Ascending aorta (tissue), 2 donors: ENCODE results near the gene CEP295NL. TPM values are rescaled to one million over a fixed set of nuclear protein-coding genes. Genes with fewer than 3 reads are reported as not detected.

Experiments used
- DNase-seq, 2 donors: peaks; one replicate each; pipeline ENCODE4 v3.0.0-alpha.2; 2019; ENCODE audit warnings: low spot score in 2 of 2
- H3K27ac ChIP-seq, 2 donors: fragments of 200-600 bp; sonication (generic); one replicate each; pipeline ENCODE4 v1.5.1; 2016 to 2017; ENCODE audit warnings: mild to moderate bottlenecking in 1 of 2
- H3K27me3 ChIP-seq: fragments of 200-600 bp; sonication (generic); one replicate; pipeline ENCODE4 v1.5.1; 2017
- H3K36me3 ChIP-seq, 2 donors: fragments of 200-600 bp; sonication (generic); one replicate each; pipeline ENCODE4 v1.5.1; 2016
- H3K4me1 ChIP-seq, 2 donors: fragments of 200-600 bp; sonication (generic); one replicate each; pipeline ENCODE4 v1.5.1; 2016 to 2017; ENCODE audit warnings: mild to moderate bottlenecking in 1 of 2
- H3K4me3 ChIP-seq, 2 donors: fragments of 200-600 bp; sonication (generic); one replicate each; pipeline ENCODE4 v1.5.1; 2016 to 2017; ENCODE audit warnings: mild to moderate bottlenecking in 1 of 2
- H3K9me3 ChIP-seq, 2 donors: fragments of 200-600 bp; sonication (generic); one replicate each; pipeline ENCODE4 v1.5.1; 2016
- CTCF ChIP-seq, 3 experiments: fragments of 200-600 bp in 2 of 3; fragments of 450-650 bp in 1 of 3; sonication (generic) in 2 of 3; IDR thresholded peaks; one replicate each; pipeline ENCODE4 v1.5.1; 2016 to 2019; ENCODE audit warnings: antibody characterized with exemption in 3 of 3, mild to moderate bottlenecking in 1 of 3, moderate library complexity in 1 of 3
- intact Hi-C: fragments of 100-400 bp; cut with DNase I; formaldehyde crosslinking; loops from one replicate; pipeline ENCODE4 v1.15.1; 2023
- total RNA-seq: library from RNA; depleted of rRNA; stranded (reverse); fragments of >200 nt; gene quantifications from one replicate; pipeline ENCODE4 v1.1.0, GENCODE V29; 2016

CEP295NL gene
- total RNA-seq, result 10.7 TPM

- Histone ChIP-seq H3K27ac (no peak within 1 kb of the TSS), H3K4me1 (peaks cover 4 to 17% of the 10 kb centered on the region in 2 donors), H3K27me3 (no peaks in the 10 kb centered on the region), H3K36me3 (peaks cover 19 to 29% of the 10 kb centered on the region in 2 donors), H3K4me3 (no peak within 1 kb of the TSS), H3K9me3 (no peaks in the 10 kb centered on the region)
- TF ChIP-seq CTCF (IDR thresholded peaks at IDR 0.05), result no peak
- intact Hi-C loops, result no loop called here
- DNase-seq, result no peak
These were observed at the start of gene CEP295NL for GRCh38 chr17:78903101-78903779. CEP295NL (minus strand) TSS chr17:78903201; CDS start chr17:78901828, 1,373 bp downstream.

GRCh38 chr17:78952706-78953105, 49.7 kb upstream of the CEP295NL start:
- Histone ChIP-seq H3K27me3 (no peaks in the 10 kb centered on the region), H3K36me3 (no peaks in the 10 kb centered on the region), H3K4me1 (no peaks in the 10 kb centered on the region), H3K27ac (no peak overlapping the region), H3K4me3 (no peak overlapping the region), H3K9me3 (peaks cover 7% of the 10 kb centered on the region in 2 donors)
- intact Hi-C loops, result no loop called here
- TF ChIP-seq CTCF (IDR thresholded peaks at IDR 0.05), result no peak
- DNase-seq, result no peak

GRCh38 chr17:78951967-78952551, 49.1 kb upstream of the CEP295NL start:
- H3K27ac ChIP-seq, result no peak overlapping the region
- no peak for TF ChIP-seq CTCF (IDR thresholded peaks at IDR 0.05)
- DNase-seq, result no peak
- H3K4me3 ChIP-seq, result no peak overlapping the region
- no peaks in the 10 kb centered on the region for H3K36me3 ChIP-seq
- H3K27me3 ChIP-seq, result no peaks in the 10 kb centered on the region
- intact Hi-C loops, result no loop called here
- peaks cover 7% of the 10 kb centered on the region in 2 donors for H3K9me3 ChIP-seq
- H3K4me1 ChIP-seq, result no peaks in the 10 kb centered on the region

GRCh38 chr17:78950870-78951269, 47.9 kb upstream of the CEP295NL start:
- no peaks in the 10 kb centered on the region for H3K27me3 ChIP-seq
- peaks cover 7% of the 10 kb centered on the region in 2 donors for H3K9me3 ChIP-seq
- intact Hi-C loops, result no loop called here
- no peaks in the 10 kb centered on the region for H3K4me1 ChIP-seq
- TF ChIP-seq CTCF (IDR thresholded peaks at IDR 0.05), result no peak
- DNase-seq, result no peak
- H3K4me3 ChIP-seq, result no peak overlapping the region
- H3K27ac ChIP-seq, result no peak overlapping the region
- no peaks in the 10 kb centered on the region for H3K36me3 ChIP-seq

- peaks cover 7% of the 10 kb centered on the region in 2 donors for H3K9me3 ChIP-seq
- no peaks in the 10 kb centered on the region for H3K36me3 ChIP-seq
- H3K4me3 ChIP-seq, result no peak overlapping the region
- intact Hi-C loops, result no loop called here
- no peaks in the 10 kb centered on the region for H3K4me1 ChIP-seq
- DNase-seq, result no peak
- H3K27me3 ChIP-seq, result no peaks in the 10 kb centered on the region
- TF ChIP-seq CTCF (IDR thresholded peaks at IDR 0.05), result no peak
- H3K27ac ChIP-seq, result no peak overlapping the region
These were observed 44.5 kb upstream of the CEP295NL start for GRCh38 chr17:78947235-78948149.
